KG1 (cell line): ENCODE results near the gene SLC47A1.

Experiments
- DNase-seq: peaks from one replicate; lab custom pipeline; 2025; lab: John Stamatoyannopoulos, UW

Gene SLC47A1

GRCh38 chr17:19613979-19614378, 80.3 kb downstream of the SLC47A1 start:
- DNase-seq = no peak

- no peak for DNase-seq
Measured at GRCh38 chr17:19614900-19615299, 81.2 kb downstream of the SLC47A1 start.

- no peak for DNase-seq
Measured at GRCh38 chr17:19618015-19618414, 84.4 kb downstream of the SLC47A1 start.

GRCh38 chr17:19619705-19620325, 86.2 kb downstream of the SLC47A1 start:
- DNase-seq = no peak

GRCh38 chr17:19621697-19622096, 88.0 kb downstream of the SLC47A1 start:
- DNase-seq = no peak

- DNase-seq = no peak
Measured at GRCh38 chr17:19626079-19626478, 92.4 kb downstream of the SLC47A1 start.
